MM.1S (cell line): ENCODE results near the gene SF3A2.

ENCODE experiments used
- EZH2 ChIP-seq: fragments of 300-600 bp; sonication (generic); optimal IDR thresholded peaks from 2 replicates; pipeline ENCODE3; 2017; ENCODE audit warnings: low read depth, mild to moderate bottlenecking, antibody characterized with exemption, low read length, mixed read lengths
- EZH2phosphoT487 ChIP-seq: fragments of 300-600 bp; sonication (generic); IDR thresholded peaks from 2 replicates; pipeline ENCODE4 v1.6.1; 2018; ENCODE audit warnings: antibody characterized with exemption, low read length
- TF ChIP-seq, protein P1 (sequence below): fragments of 300-600 bp; sonication (generic); IDR thresholded peaks from 2 replicates; pipeline ENCODE4 v1.5.1; 2016; ENCODE audit warnings: antibody characterized with exemption, low read length, mixed read lengths

DNA sequence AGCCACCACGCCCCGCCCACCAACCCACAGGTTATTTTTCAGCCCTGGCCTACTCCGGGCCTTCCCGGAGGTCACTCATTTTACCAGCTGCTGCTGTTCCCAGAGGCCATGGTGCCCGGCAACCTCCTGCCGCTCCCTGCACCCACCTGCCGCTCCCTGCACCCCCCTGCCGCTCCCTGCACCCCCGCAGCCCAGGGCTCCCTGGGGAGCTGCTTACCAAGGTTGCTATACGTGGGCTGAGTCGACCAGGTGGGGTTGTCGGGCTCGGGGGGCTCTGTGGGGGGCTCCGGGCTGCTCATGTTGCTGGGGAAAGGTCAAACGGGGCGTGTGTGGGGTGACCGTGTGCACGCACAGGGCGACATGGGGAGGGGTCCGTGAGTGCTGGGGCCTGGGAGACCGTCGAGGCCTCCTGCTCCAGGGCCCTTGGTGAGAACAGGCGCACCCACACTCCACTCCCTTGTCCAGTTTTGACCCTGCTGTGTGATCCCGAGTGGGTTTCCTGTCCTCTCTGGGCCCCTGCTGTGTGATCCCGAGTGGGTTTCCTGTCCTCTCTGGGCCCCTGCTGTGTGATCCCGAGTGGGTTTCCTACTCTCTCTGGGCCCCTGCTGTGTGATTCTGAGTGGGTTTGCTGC is 44.1 kb downstream of the SF3A2 start:
- TF ChIP-seq, protein P1, sequence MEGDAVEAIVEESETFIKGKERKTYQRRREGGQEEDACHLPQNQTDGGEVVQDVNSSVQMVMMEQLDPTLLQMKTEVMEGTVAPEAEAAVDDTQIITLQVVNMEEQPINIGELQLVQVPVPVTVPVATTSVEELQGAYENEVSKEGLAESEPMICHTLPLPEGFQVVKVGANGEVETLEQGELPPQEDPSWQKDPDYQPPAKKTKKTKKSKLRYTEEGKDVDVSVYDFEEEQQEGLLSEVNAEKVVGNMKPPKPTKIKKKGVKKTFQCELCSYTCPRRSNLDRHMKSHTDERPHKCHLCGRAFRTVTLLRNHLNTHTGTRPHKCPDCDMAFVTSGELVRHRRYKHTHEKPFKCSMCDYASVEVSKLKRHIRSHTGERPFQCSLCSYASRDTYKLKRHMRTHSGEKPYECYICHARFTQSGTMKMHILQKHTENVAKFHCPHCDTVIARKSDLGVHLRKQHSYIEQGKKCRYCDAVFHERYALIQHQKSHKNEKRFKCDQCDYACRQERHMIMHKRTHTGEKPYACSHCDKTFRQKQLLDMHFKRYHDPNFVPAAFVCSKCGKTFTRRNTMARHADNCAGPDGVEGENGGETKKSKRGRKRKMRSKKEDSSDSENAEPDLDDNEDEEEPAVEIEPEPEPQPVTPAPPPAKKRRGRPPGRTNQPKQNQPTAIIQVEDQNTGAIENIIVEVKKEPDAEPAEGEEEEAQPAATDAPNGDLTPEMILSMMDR = no peak
- TF ChIP-seq EZH2 (no peak), EZH2phosphoT487 (no peak)
